Stomach (tissue), 4 donors: ENCODE measurements around the gene C1GALT1C1.

Source experiments
- EP300 ChIP-seq: sonication (generic); formaldehyde crosslinking; IDR thresholded peaks from one replicate; pipeline ENCODE4 v1.6.1; 2017; ENCODE audit warnings: antibody characterized with exemption
- POLR2A ChIP-seq, 4 donors: fragments of 450-650 bp; IDR thresholded peaks; one replicate each; pipeline ENCODE4 v1.6.1; 2016; ENCODE audit warnings: antibody characterized with exemption in 4 of 4, control low read depth in 2 of 4, mild to moderate bottlenecking in 1 of 4, moderate library complexity in 1 of 4
- TF ChIP-seq, protein P1 (sequence below), 7 experiments: fragments of 450-650 bp in 4 of 7; fragments of 200-600 bp in 3 of 7; sonication (generic) in 3 of 7; IDR thresholded peaks; one replicate each; pipeline ENCODE4 v1.5.1; 2016 to 2019; ENCODE audit warnings: antibody characterized with exemption in 7 of 7, control low read depth in 2 of 7, mild to moderate bottlenecking in 1 of 7

DNA sequence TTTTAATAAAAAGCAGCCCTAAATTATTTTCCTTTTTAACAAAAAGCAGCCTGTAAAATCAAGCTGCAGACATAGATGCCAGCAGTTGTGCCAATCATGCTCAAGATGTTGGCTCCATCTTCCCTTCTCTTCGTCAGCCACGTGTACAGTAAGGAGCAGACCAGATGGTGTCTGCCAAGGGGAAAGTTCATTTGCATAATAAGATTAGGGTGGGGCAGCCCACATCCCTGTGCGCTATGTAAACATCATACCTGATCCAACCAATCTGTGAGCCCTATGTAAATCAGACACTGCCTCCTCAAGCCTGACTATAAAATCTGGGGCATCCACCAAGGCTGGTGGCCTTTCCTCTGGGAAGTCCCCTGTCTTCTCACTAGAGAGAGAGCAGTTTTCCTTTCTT lies 23.1 kb upstream of the C1GALT1C1 start:
- no peak for TF ChIP-seq EP300
- TF ChIP-seq, protein P1, sequence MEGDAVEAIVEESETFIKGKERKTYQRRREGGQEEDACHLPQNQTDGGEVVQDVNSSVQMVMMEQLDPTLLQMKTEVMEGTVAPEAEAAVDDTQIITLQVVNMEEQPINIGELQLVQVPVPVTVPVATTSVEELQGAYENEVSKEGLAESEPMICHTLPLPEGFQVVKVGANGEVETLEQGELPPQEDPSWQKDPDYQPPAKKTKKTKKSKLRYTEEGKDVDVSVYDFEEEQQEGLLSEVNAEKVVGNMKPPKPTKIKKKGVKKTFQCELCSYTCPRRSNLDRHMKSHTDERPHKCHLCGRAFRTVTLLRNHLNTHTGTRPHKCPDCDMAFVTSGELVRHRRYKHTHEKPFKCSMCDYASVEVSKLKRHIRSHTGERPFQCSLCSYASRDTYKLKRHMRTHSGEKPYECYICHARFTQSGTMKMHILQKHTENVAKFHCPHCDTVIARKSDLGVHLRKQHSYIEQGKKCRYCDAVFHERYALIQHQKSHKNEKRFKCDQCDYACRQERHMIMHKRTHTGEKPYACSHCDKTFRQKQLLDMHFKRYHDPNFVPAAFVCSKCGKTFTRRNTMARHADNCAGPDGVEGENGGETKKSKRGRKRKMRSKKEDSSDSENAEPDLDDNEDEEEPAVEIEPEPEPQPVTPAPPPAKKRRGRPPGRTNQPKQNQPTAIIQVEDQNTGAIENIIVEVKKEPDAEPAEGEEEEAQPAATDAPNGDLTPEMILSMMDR (IDR thresholded peaks at IDR 0.05): no peak
- no peak for TF ChIP-seq POLR2A (IDR thresholded peaks at IDR 0.05)
